ENCODE measurements around the gene GKAP1.
"Not testable (repeated sequence)": the region's sequence is repeated elsewhere in the genome, so short reads cannot be mapped to it uniquely, and the experiment has no call there.

Gene GKAP1

DNA sequence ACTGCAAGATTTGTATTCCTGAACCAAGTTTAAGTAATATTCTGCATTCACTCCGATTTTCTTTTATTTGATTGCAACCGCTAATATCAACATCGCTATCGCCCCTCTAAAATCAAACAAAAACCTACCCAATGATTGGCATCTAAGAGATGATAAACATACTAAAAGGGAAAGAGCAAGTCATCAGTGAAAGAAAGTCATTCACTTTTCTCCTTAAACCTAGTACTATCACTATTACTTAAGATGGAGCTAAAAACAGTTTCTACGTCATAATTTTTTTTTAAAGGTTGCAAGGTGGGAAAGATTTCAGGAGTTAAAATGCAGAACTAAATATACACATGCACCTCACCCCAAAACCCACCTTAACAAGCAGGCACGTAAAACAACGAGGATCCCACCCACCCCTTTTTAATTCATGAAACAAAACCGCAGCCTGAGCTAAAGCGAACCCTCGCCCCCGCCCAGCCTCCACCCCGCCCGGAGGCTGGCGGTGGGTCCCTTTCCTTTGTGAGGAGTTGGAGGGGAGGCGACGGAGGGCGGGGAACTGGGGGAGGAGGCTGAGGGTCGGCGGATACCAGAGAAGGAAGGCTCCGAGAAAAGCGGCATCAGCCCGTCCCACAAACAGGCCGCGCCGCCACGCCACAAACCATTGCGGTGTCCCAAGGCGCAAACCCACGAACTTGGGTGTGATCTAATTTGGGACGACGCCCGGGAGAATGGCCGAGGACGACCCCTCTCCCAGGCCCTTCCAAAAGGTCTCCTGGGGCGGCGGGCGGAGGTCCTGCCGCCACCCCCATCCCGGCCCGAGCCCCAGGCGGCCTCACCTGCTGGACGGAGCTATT, 110.7 kb downstream of the GKAP1 start:
- DNase-seq (ENCODE audit: low read depth, low spot score), result peak; percentile 31

DNA sequence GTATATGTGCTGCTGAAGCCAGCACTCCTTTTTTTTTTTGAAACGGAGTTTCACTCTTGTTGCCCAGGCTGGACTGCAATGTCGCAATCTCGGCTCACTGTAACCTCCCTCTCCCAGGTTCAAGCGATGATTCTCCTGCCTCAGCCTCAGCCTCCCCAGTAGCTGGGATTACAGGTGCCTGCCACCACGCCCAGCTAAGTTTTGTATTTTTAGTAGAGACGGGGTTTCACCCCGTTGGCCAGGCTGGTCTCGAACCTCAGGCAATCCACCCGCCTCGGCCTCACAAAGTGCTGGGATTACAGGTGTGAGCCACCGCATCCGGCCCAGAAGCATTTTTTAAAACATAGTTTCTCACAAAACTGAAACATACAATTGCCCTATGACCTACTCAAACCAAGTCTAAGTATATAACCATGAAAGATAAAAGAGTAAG, 112.3 kb downstream of the GKAP1 start:
- not testable (repeated sequence) for H3K4me3 ChIP-seq (ENCODE audit: low read length); H3K4me1 ChIP-seq (ENCODE audit: control insufficient read depth, insufficient read depth, low read length); DNase-seq (ENCODE audit: low read depth, low spot score); H3K9me3 ChIP-seq (ENCODE audit: control insufficient read depth, insufficient read depth, low read length); H3K36me3 ChIP-seq (ENCODE audit: control insufficient read depth, insufficient read depth, low read length); H3K27ac ChIP-seq (ENCODE audit: low read length); H3K27me3 ChIP-seq (ENCODE audit: control insufficient read depth, insufficient read depth, low read length)
- no CpG with 5 or more reads among the region's 12 CpGs for WGBS (ENCODE audit: insufficient coverage, insufficient read length)

More for the DNA sequence above, 110.7 kb downstream of the GKAP1 start:
- no peak overlapping the region for H3K27ac ChIP-seq (ENCODE audit: low read length)
- no peaks in the 10 kb centered on the region for H3K9me3 ChIP-seq (ENCODE audit: control insufficient read depth, insufficient read depth, low read length)
- no peaks in the 10 kb centered on the region for H3K27me3 ChIP-seq (ENCODE audit: control insufficient read depth, insufficient read depth, low read length)
- H3K4me1 ChIP-seq (ENCODE audit: control insufficient read depth, insufficient read depth, low read length), result no peaks in the 10 kb centered on the region
- WGBS (ENCODE audit: insufficient coverage, insufficient read length), result no CpG with 5 or more reads among the region's 42 CpGs
- peak overlapping the region; percentile 69 for H3K4me3 ChIP-seq (ENCODE audit: low read length)
- no peaks in the 10 kb centered on the region for H3K36me3 ChIP-seq (ENCODE audit: control insufficient read depth, insufficient read depth, low read length)

DNA sequence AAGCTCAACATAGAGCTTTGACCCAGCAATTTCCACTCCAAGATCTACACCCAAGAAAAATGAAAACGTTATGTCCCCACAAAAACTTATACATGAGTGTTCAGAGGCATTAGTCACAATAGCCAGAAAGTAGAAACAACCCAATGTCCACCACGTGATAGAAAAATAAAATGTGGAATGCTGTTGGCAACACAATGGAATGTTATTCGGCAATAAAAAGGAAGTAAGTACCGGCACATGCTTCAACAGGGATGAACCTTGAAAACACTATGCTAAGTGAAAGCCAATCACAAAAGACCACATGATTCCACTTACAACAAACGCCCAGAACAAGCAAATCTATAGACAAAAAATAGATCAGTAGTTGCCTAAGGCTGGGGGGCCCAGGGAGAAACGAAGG, 115.8 kb downstream of the GKAP1 start:
- no CpG with 5 or more reads among the region's 6 CpGs for WGBS (ENCODE audit: insufficient coverage, insufficient read length)
- Histone ChIP-seq H3K27ac (ENCODE audit: low read length) (no peak overlapping the region), H3K9me3 (ENCODE audit: control insufficient read depth, insufficient read depth, low read length) (no peaks in the 10 kb centered on the region), H3K4me3 (ENCODE audit: low read length) (no peak overlapping the region), H3K27me3 (ENCODE audit: control insufficient read depth, insufficient read depth, low read length) (no peaks in the 10 kb centered on the region), H3K36me3 (ENCODE audit: control insufficient read depth, insufficient read depth, low read length) (no peaks in the 10 kb centered on the region), H3K4me1 (ENCODE audit: control insufficient read depth, insufficient read depth, low read length) (no peaks in the 10 kb centered on the region)
- no peak for DNase-seq (ENCODE audit: low read depth, low spot score)

DNA sequence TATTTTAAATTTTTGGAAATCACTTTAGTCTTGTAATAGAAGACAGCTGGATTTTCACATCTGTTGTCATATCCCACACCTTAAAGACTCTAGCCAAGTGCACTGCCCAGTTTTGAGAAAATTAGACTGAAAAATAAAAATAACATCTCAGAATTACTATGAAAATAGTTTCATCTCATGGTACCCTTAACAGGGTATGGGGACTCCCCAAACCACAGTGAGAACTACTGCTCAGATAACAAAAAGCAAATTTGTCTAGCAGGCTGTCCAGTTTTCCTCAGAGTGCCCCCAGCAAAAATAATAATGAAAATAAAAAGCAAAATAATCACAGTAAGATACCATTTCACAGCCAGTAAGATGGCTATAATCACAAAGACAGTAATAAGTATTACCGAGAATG, 116.3 kb downstream of the GKAP1 start:
- Histone ChIP-seq H3K4me3 (ENCODE audit: low read length) (no peak overlapping the region), H3K36me3 (ENCODE audit: control insufficient read depth, insufficient read depth, low read length) (no peaks in the 10 kb centered on the region), H3K27ac (ENCODE audit: low read length) (no peak overlapping the region), H3K4me1 (ENCODE audit: control insufficient read depth, insufficient read depth, low read length) (no peaks in the 10 kb centered on the region), H3K27me3 (ENCODE audit: control insufficient read depth, insufficient read depth, low read length) (no peaks in the 10 kb centered on the region), H3K9me3 (ENCODE audit: control insufficient read depth, insufficient read depth, low read length) (no peaks in the 10 kb centered on the region)
- DNase-seq (ENCODE audit: low read depth, low spot score), result no peak
- no CpG with 5 or more reads among the region's 1 CpG for WGBS (ENCODE audit: insufficient coverage, insufficient read length)

DNA sequence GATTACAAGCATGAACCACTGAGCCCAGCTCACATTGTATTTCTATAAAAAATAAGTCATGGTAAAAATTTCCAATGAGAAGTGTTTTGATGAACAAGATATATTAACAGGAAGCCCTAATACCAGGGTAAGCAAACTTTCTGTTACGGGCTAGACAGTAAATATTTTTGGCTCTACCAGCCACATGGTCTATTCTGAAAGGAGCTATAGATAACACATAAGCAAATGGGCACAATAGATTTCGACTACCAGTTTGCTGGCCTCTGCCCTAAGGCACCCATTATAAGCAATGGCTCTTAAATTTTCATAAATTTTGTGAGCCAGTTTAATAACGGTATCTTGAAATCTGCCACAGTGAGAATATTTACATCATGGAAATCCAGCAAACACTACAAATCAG, 118.0 kb downstream of the GKAP1 start:
- no CpG with 5 or more reads among the region's 3 CpGs for WGBS (ENCODE audit: insufficient coverage, insufficient read length)
- DNase-seq (ENCODE audit: low read depth, low spot score), result no peak
- Histone ChIP-seq H3K27ac (ENCODE audit: low read length) (no peak overlapping the region), H3K27me3 (ENCODE audit: control insufficient read depth, insufficient read depth, low read length) (no peaks in the 10 kb centered on the region), H3K9me3 (ENCODE audit: control insufficient read depth, insufficient read depth, low read length) (no peaks in the 10 kb centered on the region), H3K4me3 (ENCODE audit: low read length) (no peak overlapping the region), H3K36me3 (ENCODE audit: control insufficient read depth, insufficient read depth, low read length) (no peaks in the 10 kb centered on the region), H3K4me1 (ENCODE audit: control insufficient read depth, insufficient read depth, low read length) (no peaks in the 10 kb centered on the region)

DNA sequence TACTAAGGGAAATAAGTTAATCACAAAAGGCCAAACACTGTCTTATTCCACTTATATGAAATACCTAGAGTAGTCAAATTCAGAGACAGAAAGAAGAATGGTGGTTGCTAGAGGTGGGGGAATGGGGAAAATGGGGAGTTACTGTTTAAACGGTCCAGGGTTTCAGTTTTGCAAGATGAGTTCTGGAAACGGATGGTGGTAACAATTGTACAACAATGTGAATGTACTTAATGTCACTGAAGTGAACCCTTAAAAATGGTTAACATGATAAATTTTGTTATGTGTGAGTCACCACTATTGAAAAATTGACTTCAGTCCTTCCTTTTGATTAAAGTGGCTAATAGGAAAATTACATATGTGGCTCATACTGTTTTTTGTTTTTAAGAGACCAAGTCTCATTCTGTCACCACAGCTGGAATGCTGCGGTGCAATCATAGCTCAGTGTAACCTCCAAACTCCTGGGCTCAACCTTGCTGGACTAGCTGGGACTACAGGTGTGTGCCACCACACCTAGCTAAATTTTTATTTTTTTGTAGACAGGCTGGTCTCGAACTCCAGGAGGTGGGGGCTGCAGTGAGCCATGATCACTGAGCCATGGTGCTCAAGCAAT, 118.5 kb downstream of the GKAP1 start:
- Histone ChIP-seq H3K4me3 (ENCODE audit: low read length) (no peak overlapping the region), H3K9me3 (ENCODE audit: control insufficient read depth, insufficient read depth, low read length) (no peaks in the 10 kb centered on the region), H3K4me1 (ENCODE audit: control insufficient read depth, insufficient read depth, low read length) (no peaks in the 10 kb centered on the region), H3K27ac (ENCODE audit: low read length) (no peak overlapping the region), H3K27me3 (ENCODE audit: control insufficient read depth, insufficient read depth, low read length) (no peaks in the 10 kb centered on the region), H3K36me3 (ENCODE audit: control insufficient read depth, insufficient read depth, low read length) (no peaks in the 10 kb centered on the region)
- no peak for DNase-seq (ENCODE audit: low read depth, low spot score)
- WGBS (ENCODE audit: insufficient coverage, insufficient read length), result no CpG with 5 or more reads among the region's 4 CpGs

DNA sequence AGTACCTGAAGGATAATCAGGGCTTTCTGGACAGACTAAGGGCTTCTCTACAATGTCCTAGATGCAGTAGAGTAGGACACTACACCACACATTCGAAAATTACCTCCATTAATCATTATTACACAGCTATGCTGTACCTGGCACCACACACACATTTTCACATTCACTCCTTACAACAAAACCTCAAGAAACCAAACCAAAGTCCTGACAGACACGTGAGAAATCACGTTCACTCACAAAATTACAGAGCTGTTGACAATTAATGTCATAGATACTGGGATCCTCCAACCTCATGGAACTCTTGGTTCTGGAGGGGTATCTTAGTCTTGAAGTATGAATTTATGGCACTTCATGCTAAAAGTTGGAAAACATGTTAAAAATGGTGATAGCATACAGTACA, 126.1 kb downstream of the GKAP1 start:
- no peaks in the 10 kb centered on the region for H3K36me3 ChIP-seq (ENCODE audit: control insufficient read depth, insufficient read depth, low read length)
- no peak for DNase-seq (ENCODE audit: low read depth, low spot score)
- no peak overlapping the region for H3K27ac ChIP-seq (ENCODE audit: low read length)
- WGBS (ENCODE audit: insufficient coverage, insufficient read length), result no CpG with 5 or more reads among the region's 3 CpGs
- H3K27me3 ChIP-seq (ENCODE audit: control insufficient read depth, insufficient read depth, low read length), result no peaks in the 10 kb centered on the region
- H3K4me3 ChIP-seq (ENCODE audit: low read length), result no peak overlapping the region
- H3K4me1 ChIP-seq (ENCODE audit: control insufficient read depth, insufficient read depth, low read length), result no peaks in the 10 kb centered on the region; the same call in 1 of the 2 replicates
- no peaks in the 10 kb centered on the region for H3K9me3 ChIP-seq (ENCODE audit: control insufficient read depth, insufficient read depth, low read length)
